Activated CD4-positive, alpha-beta memory T cell treated with anti-CD3 and anti-CD28 coated beads, Interleukin-2, amount 10 ng/mL, durations not matched to agents 7 days and 5 days (primary cell): ENCODE measurements around the gene RIN3. TPM values are rescaled to one million over a fixed set of nuclear protein-coding genes. Genes with fewer than 3 reads are reported as not detected.
"Not testable (repeated sequence)": the region's sequence is repeated elsewhere in the genome, so short reads cannot be mapped to it uniquely, and the experiment has no call there.

Source experiments
- CTCF ChIA-PET: fragments of 350-600 bp; sonication (Branson Sonifier 250); formaldehyde crosslinking; loops from one replicate; lab custom pipeline; 2021; ENCODE audit warnings: antibody characterized with exemption, inconsistent platforms; lab: Charles Lee
- POLR2A ChIA-PET: fragments of 350-600 bp; sonication (Branson Sonifier 250); formaldehyde crosslinking; loops from one replicate; lab custom pipeline; 2021; ENCODE audit warnings: antibody characterized with exemption; lab: Charles Lee
- DNase-seq: peaks from one replicate; pipeline ENCODE4 v3.0.0-alpha.2; 2020
- H3K27ac Mint-ChIP-seq: one replicate; pipeline ENCODE4 v1.8.0; 2021; ENCODE audit warnings: mild to moderate bottlenecking, mixed read lengths
- H3K27me3 Mint-ChIP-seq: one replicate; pipeline ENCODE4 v1.8.0; 2021; ENCODE audit warnings: mixed read lengths
- H3K36me3 Mint-ChIP-seq: one replicate; pipeline ENCODE4 v1.8.0; 2021; ENCODE audit warnings: low read depth, mixed read lengths
- H3K4me1 Mint-ChIP-seq: one replicate; pipeline ENCODE4 v1.8.0; 2021; ENCODE audit warnings: mixed read lengths
- H3K4me3 Mint-ChIP-seq: one replicate; pipeline ENCODE4 v1.8.0; 2021; ENCODE audit warnings: mild to moderate bottlenecking, mixed read lengths
- H3K9me3 Mint-ChIP-seq: one replicate; pipeline ENCODE4 v1.8.0; 2021; ENCODE audit warnings: mixed read lengths
- total RNA-seq, 2 experiments: library from RNA; stranded (reverse); gene quantifications; one replicate each; pipeline ENCODE4 v1.2.3, GENCODE V29; 2021

RIN3 gene
- total RNA-seq, 2 experiments from 2014 or later, result 29.3 to 31.5 TPM

DNA sequence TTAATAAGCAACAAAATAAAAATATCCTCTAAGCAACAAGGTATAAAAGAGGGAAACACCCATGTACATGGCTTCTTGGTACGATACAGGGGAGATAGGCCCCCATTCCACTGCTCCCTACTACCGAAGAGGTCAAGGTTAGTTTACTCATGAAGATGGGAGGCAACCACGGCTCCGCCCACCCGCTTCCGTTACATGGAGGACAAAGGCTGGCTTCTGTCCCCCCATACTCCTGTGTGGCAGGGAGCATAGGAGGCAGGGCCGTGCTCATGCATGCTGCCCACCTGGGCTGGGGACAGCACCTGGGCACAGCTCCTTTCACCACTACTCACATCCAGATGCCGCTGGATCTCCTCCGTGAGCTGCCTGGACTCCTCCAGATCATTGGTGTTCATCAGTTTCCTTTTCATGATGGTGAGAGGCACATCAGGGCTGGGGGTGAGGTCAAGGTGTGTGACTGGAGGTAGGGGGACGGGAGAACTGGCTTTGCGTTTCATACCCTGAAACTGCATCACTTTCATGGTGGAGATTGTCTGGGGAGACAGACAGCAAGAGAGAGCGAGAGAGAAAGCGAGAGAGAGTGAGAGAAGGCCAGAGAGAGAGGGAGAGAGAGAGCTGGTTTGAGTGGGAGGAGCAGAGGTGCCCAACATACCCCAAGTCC, 195.9 kb downstream of the RIN3 start:
- no peaks in the 10 kb centered on the region for H3K4me1 Mint-ChIP-seq
- no peak for DNase-seq
- ChIA-PET POLR2A (no interaction called here), CTCF (interaction anchor here (0.6 to 2.5 kb wide), 3 partner anchors 22 to 75 kb away, joined by 3 to 8 read pairs (median 4); no protein-coding TSS in a partner anchor)
- no peak overlapping the region for H3K4me3 Mint-ChIP-seq
- H3K36me3 Mint-ChIP-seq, result no peaks in the 10 kb centered on the region
- H3K9me3 Mint-ChIP-seq, result no peaks in the 10 kb centered on the region
- H3K27me3 Mint-ChIP-seq, result peaks cover 4% of the 10 kb centered on the region
- H3K27ac Mint-ChIP-seq, result no peak overlapping the region

DNA sequence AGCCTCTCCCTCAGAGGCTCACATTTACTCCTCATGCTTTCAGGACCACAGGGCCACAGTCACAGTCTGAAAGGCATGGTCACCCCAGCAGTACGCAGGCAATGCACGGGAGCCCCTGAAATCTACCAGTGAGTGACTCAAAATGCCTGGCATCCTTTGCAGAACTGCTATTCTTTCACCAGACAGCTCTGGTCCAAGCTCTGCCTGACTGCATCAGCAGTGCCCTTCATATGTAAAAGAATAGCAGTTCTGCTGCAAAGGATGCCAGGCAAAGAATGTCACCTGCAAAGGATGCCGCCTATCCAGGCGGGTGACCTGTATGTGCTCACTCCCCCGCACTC, 196.4 kb downstream of the RIN3 start:
- H3K9me3 Mint-ChIP-seq, result no peaks in the 10 kb centered on the region
- H3K4me1 Mint-ChIP-seq, result no peaks in the 10 kb centered on the region
- H3K27ac Mint-ChIP-seq, result no peak overlapping the region
- H3K36me3 Mint-ChIP-seq, result no peaks in the 10 kb centered on the region
- H3K4me3 Mint-ChIP-seq, result no peak overlapping the region
- POLR2A ChIA-PET, result no interaction called here
- CTCF ChIA-PET, result interaction anchor here (2.5 kb wide), 1 partner anchor 75 kb away, joined by 8 read pairs; no protein-coding TSS in a partner anchor
- H3K27me3 Mint-ChIP-seq, result no peaks in the 10 kb centered on the region
- no peak for DNase-seq

DNA sequence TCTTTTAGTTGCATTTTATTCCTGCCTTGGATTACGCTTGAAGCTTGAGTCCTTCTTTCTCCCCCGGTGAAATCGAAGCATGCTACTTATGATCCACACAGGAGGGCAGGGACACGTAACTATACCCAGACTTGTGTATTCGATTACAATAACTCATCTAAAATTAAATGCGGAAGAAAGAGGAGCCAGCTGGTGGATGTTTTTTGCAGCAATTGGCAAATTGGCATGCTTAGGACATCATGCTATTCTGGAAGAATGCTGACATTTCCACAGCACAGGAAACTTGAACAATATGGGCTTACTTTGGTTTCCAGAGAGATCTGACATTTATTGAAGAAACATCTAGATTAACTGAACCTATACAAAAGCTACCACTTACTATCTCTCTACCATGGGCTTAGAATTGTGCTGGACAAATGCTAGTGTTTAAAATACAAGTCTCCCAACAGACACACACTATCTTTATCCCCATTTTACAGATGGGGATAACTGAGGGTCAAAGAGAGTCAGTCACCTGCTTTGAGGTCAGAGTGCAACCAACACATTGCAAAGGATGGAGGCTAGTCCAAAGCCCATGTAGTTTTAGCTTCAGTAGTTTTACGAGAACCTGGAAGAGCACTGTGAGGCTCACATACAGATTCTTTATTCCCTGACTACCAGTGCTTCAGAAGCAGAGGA, 198.5 kb downstream of the RIN3 start:
- no peak for DNase-seq
- no peaks in the 10 kb centered on the region for H3K9me3 Mint-ChIP-seq
- H3K27ac Mint-ChIP-seq, result no peak overlapping the region
- ChIA-PET CTCF (interaction anchor here (1.6 to 8.1 kb wide), 2 partner anchors 73 to 203 kb away, joined by 4 to 82 read pairs; no protein-coding TSS in a partner anchor), POLR2A (no interaction called here)
- H3K36me3 Mint-ChIP-seq, result no peaks in the 10 kb centered on the region
- peaks cover 2% of the 10 kb centered on the region for H3K4me1 Mint-ChIP-seq
- no peak overlapping the region for H3K4me3 Mint-ChIP-seq
- peaks cover 2% of the 10 kb centered on the region for H3K27me3 Mint-ChIP-seq

DNA sequence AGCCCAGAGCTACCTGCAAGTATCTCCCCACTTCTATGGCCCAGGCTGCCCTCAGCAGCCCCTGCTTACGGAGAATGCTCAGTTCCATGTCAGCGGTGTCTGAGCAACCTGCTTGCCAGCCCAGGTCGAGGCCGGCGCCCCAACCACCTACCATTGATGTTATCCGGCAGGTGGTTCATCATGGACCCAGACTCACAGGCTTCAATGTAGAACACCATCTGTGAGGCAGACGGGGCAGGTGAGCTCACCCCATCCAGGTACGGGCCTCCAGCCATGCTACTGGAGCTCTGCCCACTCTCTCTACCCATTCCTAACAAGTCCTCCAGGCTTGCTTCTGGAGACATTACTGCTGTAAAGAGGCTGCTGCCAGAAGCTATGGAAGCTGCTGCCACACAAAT, 199.1 kb downstream of the RIN3 start:
- DNase-seq, result no peak
- Mint-ChIP-seq H3K36me3 (no peaks in the 10 kb centered on the region), H3K9me3 (no peaks in the 10 kb centered on the region), H3K27me3 (peaks cover 2% of the 10 kb centered on the region), H3K4me3 (no peak overlapping the region), H3K4me1 (peaks cover 6% of the 10 kb centered on the region), H3K27ac (no peak overlapping the region)
- CTCF ChIA-PET, result interaction anchor here (1.6 to 8.1 kb wide), 4 partner anchors 12 to 202 kb away, joined by 4 to 82 read pairs (median 12); no protein-coding TSS in a partner anchor
- POLR2A ChIA-PET, result interaction anchor here (1.1 kb wide), 1 partner anchor 68 kb away, joined by 4 read pairs; no protein-coding TSS in a partner anchor

GRCh38 chr14:92714739-92715307, 201.2 kb downstream of the RIN3 start:
- DNase-seq, result peak; percentile 84
- POLR2A ChIA-PET, H3K9me3 Mint-ChIP-seq, H3K36me3 Mint-ChIP-seq, H3K27ac Mint-ChIP-seq, H3K27me3 Mint-ChIP-seq, H3K4me1 Mint-ChIP-seq, H3K4me3 Mint-ChIP-seq: not testable (repeated sequence)
- CTCF ChIA-PET, result interaction anchor here (0.7 to 8.1 kb wide), 14 partner anchors 10 to 1134 kb away, joined by 3 to 82 read pairs (median 4); no protein-coding TSS in a partner anchor

DNA sequence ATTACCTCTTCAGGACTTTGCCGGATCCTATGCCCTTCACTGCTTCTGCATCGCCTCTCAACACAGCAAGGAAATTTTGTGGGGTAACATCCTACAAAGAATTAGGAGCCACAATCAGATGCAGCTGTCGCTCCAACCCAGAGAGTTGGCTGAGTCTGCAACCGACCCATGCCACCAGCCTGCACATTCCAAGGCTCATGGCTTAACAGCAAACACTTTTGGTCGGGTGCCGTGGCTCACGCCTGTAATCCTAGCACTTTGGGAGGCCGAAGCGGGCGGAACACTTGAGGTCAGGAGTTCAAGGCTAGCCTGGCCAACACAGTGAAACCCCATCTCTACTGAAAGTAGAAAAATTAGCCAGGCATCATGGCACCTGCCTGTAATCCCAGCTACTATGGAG, 202.6 kb downstream of the RIN3 start:
- CTCF ChIA-PET, result interaction anchor here (1.2 to 8.1 kb wide), 3 partner anchors 12 to 69 kb away, joined by 3 to 82 read pairs (median 5); no protein-coding TSS in a partner anchor
- DNase-seq, result no peak
- POLR2A ChIA-PET, result no interaction called here
- H3K27ac Mint-ChIP-seq, result no peak overlapping the region
- H3K4me1 Mint-ChIP-seq, result peaks cover 9% of the 10 kb centered on the region
- no peaks in the 10 kb centered on the region for H3K9me3 Mint-ChIP-seq
- peaks cover 2% of the 10 kb centered on the region for H3K27me3 Mint-ChIP-seq
- no peaks in the 10 kb centered on the region for H3K36me3 Mint-ChIP-seq
- no peak overlapping the region for H3K4me3 Mint-ChIP-seq

GRCh38 chr14:92717571-92718042, 204.0 kb downstream of the RIN3 start:
- no peaks in the 10 kb centered on the region for H3K9me3 Mint-ChIP-seq
- no peak overlapping the region for H3K27ac Mint-ChIP-seq
- POLR2A ChIA-PET, result interaction anchor here (0.9 to 1.5 kb wide), 5 partner anchors 8 to 83 kb away, joined by 3 to 8 read pairs (median 4); no protein-coding TSS in a partner anchor
- H3K4me1 Mint-ChIP-seq, result peaks cover 9% of the 10 kb centered on the region
- DNase-seq, result peak; percentile 34
- CTCF ChIA-PET, result interaction anchor here (0.5 to 8.1 kb wide), 8 partner anchors 12 to 623 kb away, joined by 3 to 82 read pairs (median 4); no protein-coding TSS in a partner anchor
- no peaks in the 10 kb centered on the region for H3K36me3 Mint-ChIP-seq
- H3K4me3 Mint-ChIP-seq, result no peak overlapping the region
- peaks cover 6% of the 10 kb centered on the region for H3K27me3 Mint-ChIP-seq

GRCh38 chr14:92718664-92719063, 205.1 kb downstream of the RIN3 start:
- CTCF ChIA-PET, result interaction anchor here (8.1 kb wide), 1 partner anchor 67 kb away, joined by 82 read pairs; no protein-coding TSS in a partner anchor

DNA sequence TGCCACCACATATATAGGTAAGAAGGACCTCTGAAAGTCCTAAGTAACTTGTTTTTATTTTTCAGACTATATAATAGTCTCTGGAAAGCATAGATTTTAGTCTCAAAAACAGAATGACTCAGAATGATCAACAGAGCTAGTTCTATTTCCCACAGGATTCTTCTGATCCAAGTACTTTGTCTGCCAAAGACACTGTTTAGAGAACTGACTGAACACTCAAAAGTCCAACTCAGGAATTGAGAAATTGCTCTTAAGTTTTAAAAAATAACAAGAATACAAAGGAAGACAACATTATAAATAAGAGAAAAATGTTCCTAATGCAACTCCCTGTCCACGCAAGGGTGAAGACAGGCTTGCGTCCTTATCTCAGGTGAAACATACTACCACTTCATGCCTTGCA, 205.8 kb downstream of the RIN3 start:
- no peaks in the 10 kb centered on the region for H3K36me3 Mint-ChIP-seq
- H3K27ac Mint-ChIP-seq, result no peak overlapping the region
- DNase-seq, result no peak
- ChIA-PET CTCF (no interaction called here), POLR2A (no interaction called here)
- no peaks in the 10 kb centered on the region for H3K9me3 Mint-ChIP-seq
- H3K4me1 Mint-ChIP-seq, result peaks cover 9% of the 10 kb centered on the region
- peaks cover 9% of the 10 kb centered on the region for H3K27me3 Mint-ChIP-seq
- no peak overlapping the region for H3K4me3 Mint-ChIP-seq

More at GRCh38 chr14:92718664-92719063, 205.1 kb downstream of the RIN3 start:
- H3K27me3 Mint-ChIP-seq, result peaks cover 9% of the 10 kb centered on the region
- H3K4me1 Mint-ChIP-seq, result peaks cover 9% of the 10 kb centered on the region
- POLR2A ChIA-PET, result interaction anchor here (1.3 kb wide), 1 partner anchor 32 kb away, joined by 4 read pairs; no protein-coding TSS in a partner anchor
- H3K4me3 Mint-ChIP-seq, result no peak overlapping the region
- H3K9me3 Mint-ChIP-seq, result no peaks in the 10 kb centered on the region
- H3K36me3 Mint-ChIP-seq, result no peaks in the 10 kb centered on the region
- no peak overlapping the region for H3K27ac Mint-ChIP-seq
- DNase-seq, result no peak

DNA sequence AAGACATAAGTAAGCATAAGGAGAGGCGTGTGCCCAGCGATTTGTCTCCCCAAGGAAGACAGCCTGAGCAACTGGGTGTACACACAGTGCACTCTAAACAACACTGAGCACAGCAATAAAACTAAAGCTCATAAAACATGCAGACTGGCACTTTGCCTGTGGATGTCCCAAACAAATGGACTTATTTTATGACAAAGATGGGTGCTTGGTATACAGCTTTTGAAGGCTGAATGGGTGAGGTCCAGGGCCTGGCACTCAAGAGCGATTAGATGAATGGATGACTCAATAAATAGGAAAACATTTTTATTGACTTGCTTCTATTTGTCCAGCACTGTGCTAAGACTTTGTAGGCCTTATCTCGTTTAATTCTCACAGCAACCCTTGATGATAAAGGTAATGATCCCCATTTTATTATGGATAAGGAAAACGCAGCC, 206.3 kb downstream of the RIN3 start:
- H3K9me3 Mint-ChIP-seq, result no peaks in the 10 kb centered on the region
- ChIA-PET POLR2A (no interaction called here), CTCF (no interaction called here)
- no peak overlapping the region for H3K4me3 Mint-ChIP-seq
- H3K27me3 Mint-ChIP-seq, result peaks cover 9% of the 10 kb centered on the region
- H3K4me1 Mint-ChIP-seq, result peaks cover 10% of the 10 kb centered on the region
- H3K36me3 Mint-ChIP-seq, result no peaks in the 10 kb centered on the region
- no peak overlapping the region for H3K27ac Mint-ChIP-seq
- no peak for DNase-seq

DNA sequence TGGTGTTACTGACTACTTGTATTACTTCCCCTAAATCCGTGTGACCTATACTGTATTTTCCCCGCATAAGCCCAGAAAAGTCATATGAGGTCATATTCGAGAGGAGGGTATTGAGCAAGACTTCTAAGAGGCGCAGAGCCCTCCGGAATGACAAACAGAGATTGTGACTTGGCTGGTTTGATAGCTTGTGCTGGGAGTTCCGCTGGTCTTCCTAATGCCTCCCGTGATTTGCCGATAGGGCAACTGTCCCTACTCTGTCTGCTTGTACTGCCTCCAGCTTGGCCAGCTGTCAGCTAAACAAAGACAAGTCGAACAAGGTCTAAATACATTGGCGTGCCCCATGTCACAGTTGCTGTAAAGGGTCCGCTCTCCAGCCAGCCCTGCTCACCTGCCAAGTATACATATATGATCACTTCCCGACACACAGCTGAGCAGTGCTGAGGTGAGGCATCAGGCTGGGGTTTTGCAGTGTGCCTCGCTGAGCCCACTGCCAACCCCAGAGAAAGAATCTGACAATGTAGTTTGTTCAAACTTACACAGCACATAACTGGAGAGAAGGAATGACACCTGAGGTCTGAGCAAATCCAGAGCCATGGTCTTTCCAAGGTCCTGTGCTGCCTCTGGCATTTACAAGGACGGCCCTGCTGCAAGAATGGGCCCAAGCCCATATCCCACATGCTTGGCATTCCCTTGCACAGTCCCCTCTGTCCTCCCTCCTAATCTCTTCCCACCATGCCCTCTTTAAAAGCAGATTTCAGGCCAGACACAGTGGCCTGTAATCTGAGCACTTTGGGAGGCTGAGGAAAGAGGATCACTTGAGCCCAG, 211.1 kb downstream of the RIN3 start:
- H3K9me3 Mint-ChIP-seq, result peaks cover 7% of the 10 kb centered on the region
- H3K36me3 Mint-ChIP-seq, result peaks cover 5% of the 10 kb centered on the region
- no peak overlapping the region for H3K27ac Mint-ChIP-seq
- ChIA-PET CTCF (interaction anchor here (1.0 to 2.2 kb wide), 2 partner anchors 9 to 11 kb away, joined by 4 to 6 read pairs; no protein-coding TSS in a partner anchor), POLR2A (interaction anchor here (1.3 to 1.4 kb wide), 2 partner anchors 7 to 54 kb away, joined by 3 to 4 read pairs; no protein-coding TSS in a partner anchor)
- H3K4me3 Mint-ChIP-seq, result no peak overlapping the region
- peaks cover 24% of the 10 kb centered on the region for H3K27me3 Mint-ChIP-seq
- H3K4me1 Mint-ChIP-seq, result peaks cover 35% of the 10 kb centered on the region
- DNase-seq, result no peak
